IPS-15b (cell line): ENCODE measurements around the gene ELP6.
"Not testable (repeated sequence)": the region's sequence is repeated elsewhere in the genome, so short reads cannot be mapped to it uniquely, and the experiment has no call there.

Source experiments
- H3K27me3 ChIP-seq: one replicate; pipeline ENCODE4 v1.6.1; 2013; ENCODE audit warnings: low read length; ENCODE audit not compliant: control insufficient read depth, insufficient read depth
- H3K36me3 ChIP-seq: one replicate; pipeline ENCODE4 v1.6.1; 2013; ENCODE audit warnings: low read length; ENCODE audit not compliant: control insufficient read depth, insufficient read depth
- H3K4me1 ChIP-seq: one replicate; pipeline ENCODE4 v1.6.1; 2013; ENCODE audit warnings: mild to moderate bottlenecking, low read length; ENCODE audit not compliant: control insufficient read depth, insufficient read depth
- H3K4me3 ChIP-seq: one replicate; pipeline ENCODE4 v1.5.1; 2013; ENCODE audit warnings: low read depth, low read length
- H3K9ac ChIP-seq: one replicate; pipeline ENCODE4 v1.6.1; 2013; ENCODE audit warnings: low read depth, mild to moderate bottlenecking, low read length
- H3K9me3 ChIP-seq: one replicate; pipeline ENCODE4 v1.6.1; 2013; ENCODE audit warnings: mild to moderate bottlenecking, low read length; ENCODE audit not compliant: control insufficient read depth, insufficient read depth

Gene ELP6

DNA sequence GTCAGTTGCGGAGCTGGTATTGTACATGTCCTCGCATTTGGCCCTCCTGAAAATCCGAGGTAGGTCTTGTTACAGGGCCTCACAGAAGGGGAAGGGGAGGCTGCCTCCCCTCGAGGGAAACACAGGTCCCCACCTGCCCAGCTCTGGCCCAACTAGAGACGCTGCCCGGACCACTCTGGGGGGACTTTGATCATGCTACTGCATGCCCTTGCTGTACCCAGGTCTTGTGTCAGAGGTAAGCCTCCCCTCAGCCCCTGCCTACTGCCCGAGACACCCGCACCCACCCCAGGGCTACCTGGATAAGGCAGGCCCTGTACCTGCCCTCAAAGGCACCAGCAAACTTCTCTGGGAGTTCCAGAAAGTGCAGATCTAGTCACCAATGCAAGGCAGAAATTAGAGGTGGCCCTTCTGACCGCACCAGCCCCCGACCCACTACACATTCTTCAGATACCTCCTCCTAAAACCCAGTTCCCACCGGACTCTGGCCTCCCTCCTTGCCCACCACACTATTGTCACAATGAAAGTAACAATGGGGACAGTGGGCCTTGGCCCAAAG, 36.8 kb downstream of the ELP6 start:
- no peak overlapping the region for H3K4me3 ChIP-seq
- H3K9ac ChIP-seq: no peak overlapping the region
- H3K9me3 ChIP-seq: no peaks in the 10 kb centered on the region
- H3K27me3 ChIP-seq: no peaks in the 10 kb centered on the region
- no peaks in the 10 kb centered on the region for H3K36me3 ChIP-seq
- H3K4me1 ChIP-seq: peaks cover 7% of the 10 kb centered on the region

DNA sequence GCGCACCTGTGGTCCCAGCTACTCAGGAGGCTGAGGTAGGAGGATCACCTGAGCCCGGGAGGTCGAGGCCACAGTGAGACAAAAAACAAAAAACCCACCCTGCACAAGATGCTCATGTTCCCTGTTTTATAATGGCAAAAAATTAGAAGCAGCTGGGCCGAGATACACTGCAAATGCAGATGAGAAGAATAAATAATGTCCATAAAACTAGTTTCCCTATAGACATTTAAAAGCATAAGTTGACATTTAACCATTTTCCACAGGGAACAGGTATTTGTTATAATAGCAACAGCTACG, 37.2 kb downstream of the ELP6 start:
- Histone ChIP-seq H3K36me3 (no peaks in the 10 kb centered on the region), H3K4me1 (peaks cover 3% of the 10 kb centered on the region), H3K9ac (no peak overlapping the region), H3K27me3 (no peaks in the 10 kb centered on the region), H3K4me3 (peak overlapping the region; percentile 45), H3K9me3 (no peaks in the 10 kb centered on the region)

DNA sequence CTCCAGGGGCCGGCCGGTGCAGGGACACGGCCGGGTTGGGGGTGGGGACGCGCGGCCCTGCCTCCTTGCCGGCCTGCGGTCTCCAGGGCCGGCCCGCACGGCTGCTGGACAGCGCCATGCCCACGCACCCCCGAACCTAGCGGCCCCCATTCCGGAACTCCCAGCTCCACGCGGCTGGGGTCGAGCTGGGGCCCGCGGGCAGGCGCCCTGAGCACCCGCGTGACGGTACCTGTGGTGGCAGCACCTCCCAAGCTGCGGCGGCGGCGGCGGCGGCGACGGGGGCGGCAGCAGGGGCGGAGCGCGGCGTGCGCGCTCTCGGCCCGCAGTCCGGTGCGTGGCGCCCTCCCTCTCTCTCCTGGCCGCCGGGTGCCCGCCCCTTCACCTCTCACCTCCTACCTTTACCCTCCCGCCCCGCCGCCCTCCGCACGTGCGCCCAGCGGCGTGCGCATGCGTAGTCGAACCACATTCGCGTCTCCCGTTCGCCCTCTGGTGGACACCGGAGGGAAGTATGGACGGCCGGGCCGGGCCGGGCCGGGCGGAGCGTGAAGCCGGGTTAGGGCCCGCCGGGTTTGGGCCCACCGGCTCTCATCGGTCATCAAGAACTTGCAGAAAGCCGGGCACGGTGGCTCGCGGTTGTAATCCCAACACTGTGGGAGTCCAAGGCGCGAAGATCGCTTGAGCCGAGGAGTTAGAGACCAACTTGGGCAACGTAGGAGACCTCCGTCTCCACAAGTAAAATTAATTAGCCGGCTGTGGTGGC, 37.8 kb downstream of the ELP6 start, which contains the start of gene SCAP:
TSS of gene SCAP (minus strand) at position 372 of the 760 bp plus-strand sequence. CDS start 32,948 bp downstream, outside the sequence.
- Histone ChIP-seq H3K4me1 (peaks cover 2% of the 10 kb centered on the region), H3K4me3 (peak within 1 kb of the TSS; percentile 61), H3K36me3 (no peaks in the 10 kb centered on the region), H3K27me3 (no peaks in the 10 kb centered on the region), H3K9me3 (no peaks in the 10 kb centered on the region), H3K9ac (peak within 1 kb of the TSS; percentile 82)

DNA sequence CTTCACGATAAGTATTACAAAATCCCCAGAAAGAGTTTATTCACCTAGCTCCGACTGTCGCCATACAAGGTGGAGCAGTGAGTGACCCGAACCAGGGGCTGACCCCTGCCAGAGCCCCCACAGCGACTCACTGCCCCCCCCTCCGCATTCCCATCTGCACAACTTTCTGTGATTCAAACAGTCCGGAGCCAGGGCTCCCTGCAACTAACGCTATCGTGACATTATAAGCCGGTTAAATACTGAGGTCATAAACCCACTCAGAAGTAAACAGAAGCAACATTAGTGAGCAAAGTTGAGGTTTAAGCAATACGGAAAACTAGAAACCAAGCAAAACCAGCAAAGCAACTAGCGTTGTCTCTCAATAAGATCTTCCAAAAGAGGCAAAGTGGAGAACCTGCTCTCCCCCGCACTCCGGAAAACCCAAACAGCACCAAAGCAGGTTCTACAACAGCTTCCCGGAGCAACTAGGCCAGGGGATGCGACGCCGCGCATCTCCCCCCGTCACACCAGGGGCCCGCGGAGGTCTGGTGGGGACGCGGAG, 38.4 kb downstream of the ELP6 start:
- Histone ChIP-seq H3K4me1 (peaks cover 2% of the 10 kb centered on the region), H3K27me3 (no peaks in the 10 kb centered on the region), H3K4me3 (peak overlapping the region; percentile 61), H3K36me3 (no peaks in the 10 kb centered on the region), H3K9ac (peak overlapping the region; percentile 82), H3K9me3 (no peaks in the 10 kb centered on the region)

DNA sequence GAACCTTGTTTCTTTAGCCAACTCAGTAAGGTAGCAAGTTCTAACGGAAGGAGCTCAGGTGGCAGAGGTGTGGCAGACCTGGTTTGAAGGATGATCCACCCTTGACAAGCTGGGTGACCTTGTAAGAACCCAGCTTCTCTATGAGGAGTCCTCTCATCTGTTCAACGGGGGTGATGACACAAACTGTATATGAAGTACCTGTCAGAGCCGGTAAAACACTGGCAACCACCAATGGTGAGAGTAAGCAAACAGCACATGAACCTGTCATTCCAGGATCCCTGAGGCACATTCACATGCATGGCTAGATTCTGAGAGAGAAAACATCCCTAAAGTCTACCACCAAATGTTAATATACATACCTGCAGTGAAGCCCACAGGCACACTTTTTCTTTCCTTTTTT, 40.1 kb downstream of the ELP6 start:
- Histone ChIP-seq H3K9me3 (no peaks in the 10 kb centered on the region), H3K4me1 (no peaks in the 10 kb centered on the region), H3K27me3 (no peaks in the 10 kb centered on the region), H3K36me3 (no peaks in the 10 kb centered on the region), H3K9ac (no peak overlapping the region), H3K4me3 (no peak overlapping the region)

DNA sequence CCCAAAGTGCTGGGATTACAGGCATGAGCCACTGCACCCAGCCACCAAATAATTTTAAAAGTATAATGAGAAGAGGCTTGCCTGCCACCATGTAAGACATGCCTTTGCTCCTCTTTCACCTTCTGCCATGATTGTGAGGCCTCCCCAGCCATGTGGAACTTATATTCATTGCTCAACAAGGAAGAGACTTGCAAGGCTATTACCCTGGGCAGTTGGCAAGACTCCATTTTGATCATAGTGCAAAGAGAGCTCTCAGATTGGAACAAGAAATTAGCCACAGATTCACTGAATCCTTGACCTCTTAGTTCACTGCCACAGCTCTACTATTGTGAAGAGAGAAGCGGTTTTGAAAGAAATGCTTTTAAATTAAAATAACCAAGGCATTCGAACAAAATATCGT, 43.9 kb downstream of the ELP6 start:
- Histone ChIP-seq H3K36me3 (no peaks in the 10 kb centered on the region), H3K27me3 (no peaks in the 10 kb centered on the region), H3K4me3 (no peak overlapping the region), H3K4me1 (no peaks in the 10 kb centered on the region), H3K9me3 (no peaks in the 10 kb centered on the region), H3K9ac (no peak overlapping the region)

DNA sequence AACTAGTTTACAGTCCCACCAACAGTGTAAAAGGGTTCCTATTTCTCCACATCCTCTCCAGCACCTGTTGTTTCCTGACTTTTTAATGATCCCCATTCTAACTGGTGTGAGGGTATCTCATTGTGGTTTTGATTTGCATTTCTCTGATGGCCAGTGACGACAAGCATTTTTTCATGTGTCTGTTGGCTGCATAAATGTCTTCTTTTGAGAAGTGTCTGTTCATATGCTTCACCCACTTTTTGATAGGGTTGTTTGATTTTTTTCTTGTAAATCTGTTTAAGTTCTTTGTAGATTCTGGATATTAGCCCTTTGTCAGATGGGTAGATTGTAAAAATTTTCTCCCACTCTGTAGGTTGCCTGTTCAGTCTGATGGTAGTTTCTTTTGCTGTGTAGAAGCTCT, 45.2 kb downstream of the ELP6 start:
- not testable (repeated sequence) for H3K4me1 ChIP-seq, H3K4me3 ChIP-seq, H3K9ac ChIP-seq, H3K27me3 ChIP-seq, H3K9me3 ChIP-seq, H3K36me3 ChIP-seq

DNA sequence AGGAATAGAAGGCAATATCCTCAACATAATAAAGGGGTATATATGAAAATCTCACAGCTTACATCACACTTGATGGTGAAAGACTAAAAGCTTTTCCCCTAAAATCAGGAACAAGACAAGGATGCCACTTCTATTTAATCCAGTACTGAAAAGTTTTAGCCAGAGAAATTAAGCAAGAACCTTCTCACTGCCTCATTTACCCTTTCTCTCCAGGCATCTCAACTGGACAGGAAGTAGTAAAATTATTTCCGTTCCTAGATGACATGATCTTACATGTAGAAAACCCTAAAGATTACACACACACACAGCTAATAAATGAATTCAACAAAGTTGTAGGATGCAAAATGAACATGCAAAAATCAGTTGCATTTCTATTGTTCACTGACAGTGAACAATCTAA, 48.9 kb downstream of the ELP6 start:
- no peaks in the 10 kb centered on the region for H3K27me3 ChIP-seq
- no peaks in the 10 kb centered on the region for H3K36me3 ChIP-seq
- no peak overlapping the region for H3K9ac ChIP-seq
- H3K9me3 ChIP-seq: no peaks in the 10 kb centered on the region
- H3K4me1 ChIP-seq: no peaks in the 10 kb centered on the region
- no peak overlapping the region for H3K4me3 ChIP-seq

DNA sequence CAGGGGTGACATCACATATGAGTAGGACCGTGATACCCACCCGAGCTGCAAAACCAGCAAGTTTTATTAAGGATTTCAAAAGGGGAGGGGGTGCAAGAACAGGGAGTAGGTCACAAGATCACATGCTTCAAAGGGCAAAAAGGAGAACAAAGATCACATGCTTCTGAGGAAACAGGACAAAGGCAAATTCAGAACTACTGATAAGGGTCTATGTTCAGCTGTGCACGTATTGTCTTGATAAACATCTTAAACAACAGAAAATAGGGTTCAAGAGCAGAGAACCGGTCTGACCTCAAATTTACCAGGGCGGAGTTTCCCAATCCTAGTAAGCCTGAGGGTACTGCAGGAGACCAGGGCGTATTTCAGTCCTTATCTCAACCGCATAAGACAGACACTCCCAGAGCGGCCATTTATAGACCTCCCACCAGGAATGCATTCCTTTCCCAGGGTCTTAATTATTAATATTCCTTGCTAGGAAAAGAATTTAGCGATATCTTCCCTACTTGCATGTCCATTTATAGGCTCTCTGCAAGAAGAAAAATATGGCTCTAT, 53.9 kb downstream of the ELP6 start:
- H3K4me1 ChIP-seq, H3K4me3 ChIP-seq, H3K36me3 ChIP-seq, H3K9ac ChIP-seq, H3K27me3 ChIP-seq, H3K9me3 ChIP-seq: not testable (repeated sequence)

DNA sequence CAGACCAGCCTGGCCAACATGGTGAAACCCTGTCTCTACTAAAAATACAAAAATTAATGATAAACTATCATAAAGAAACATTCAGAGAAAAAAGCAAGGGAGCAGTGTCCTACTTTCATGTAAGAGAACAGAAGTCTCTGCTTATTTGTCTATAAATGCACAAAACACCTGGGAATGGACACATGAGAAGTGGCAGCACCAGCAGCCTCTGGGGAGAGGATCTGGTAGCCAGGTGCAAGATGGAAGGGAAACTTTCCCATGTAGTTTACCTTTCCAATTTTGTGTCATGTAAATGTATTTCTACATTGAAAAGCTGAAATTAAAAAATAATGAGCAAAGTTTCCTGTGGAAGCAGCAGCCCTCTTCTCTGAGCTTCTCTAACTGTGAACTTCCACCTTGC, 56.5 kb downstream of the ELP6 start:
- no peaks in the 10 kb centered on the region for H3K36me3 ChIP-seq
- H3K9ac ChIP-seq: no peak overlapping the region
- no peaks in the 10 kb centered on the region for H3K27me3 ChIP-seq
- H3K4me1 ChIP-seq: no peaks in the 10 kb centered on the region
- no peaks in the 10 kb centered on the region for H3K9me3 ChIP-seq
- H3K4me3 ChIP-seq: no peak overlapping the region

DNA sequence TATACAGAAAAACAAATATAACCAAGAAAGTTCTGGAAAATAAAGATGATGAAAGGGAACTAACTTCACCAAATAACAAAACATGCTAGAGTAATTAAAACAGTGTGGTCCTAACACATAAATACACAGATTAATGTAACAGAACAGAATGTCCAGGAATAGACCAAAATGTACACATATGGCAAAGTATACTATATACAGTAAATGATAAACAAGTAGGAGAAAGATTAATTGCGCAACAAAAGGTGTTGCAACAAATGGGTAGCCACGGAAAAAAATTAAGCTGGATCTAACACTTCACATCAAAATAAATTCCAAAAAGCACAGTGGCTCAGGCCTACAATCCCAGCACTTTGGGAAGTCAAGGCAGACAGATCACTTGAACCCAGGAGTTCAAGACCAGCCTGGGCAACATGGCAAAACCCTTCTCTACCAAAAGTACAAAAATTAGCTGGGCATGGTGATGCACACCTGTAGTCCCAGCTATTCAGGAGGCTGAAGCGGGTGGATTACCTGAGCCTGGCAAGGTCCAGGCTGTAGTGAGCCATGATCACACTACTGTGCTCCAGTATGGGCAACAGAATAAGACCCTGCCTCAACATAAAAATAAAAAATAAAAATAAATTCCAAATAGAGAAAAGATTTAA, 57.6 kb downstream of the ELP6 start:
- H3K4me3 ChIP-seq: no peak overlapping the region
- H3K27me3 ChIP-seq: no peaks in the 10 kb centered on the region

More for the DNA sequence above, 57.6 kb downstream of the ELP6 start:
- no peaks in the 10 kb centered on the region for H3K4me1 ChIP-seq
- H3K9ac ChIP-seq: no peak overlapping the region
- no peaks in the 10 kb centered on the region for H3K36me3 ChIP-seq
- no peaks in the 10 kb centered on the region for H3K9me3 ChIP-seq
